Measurements from ENCODE around the gene TACC2.

Gene TACC2

DNA sequence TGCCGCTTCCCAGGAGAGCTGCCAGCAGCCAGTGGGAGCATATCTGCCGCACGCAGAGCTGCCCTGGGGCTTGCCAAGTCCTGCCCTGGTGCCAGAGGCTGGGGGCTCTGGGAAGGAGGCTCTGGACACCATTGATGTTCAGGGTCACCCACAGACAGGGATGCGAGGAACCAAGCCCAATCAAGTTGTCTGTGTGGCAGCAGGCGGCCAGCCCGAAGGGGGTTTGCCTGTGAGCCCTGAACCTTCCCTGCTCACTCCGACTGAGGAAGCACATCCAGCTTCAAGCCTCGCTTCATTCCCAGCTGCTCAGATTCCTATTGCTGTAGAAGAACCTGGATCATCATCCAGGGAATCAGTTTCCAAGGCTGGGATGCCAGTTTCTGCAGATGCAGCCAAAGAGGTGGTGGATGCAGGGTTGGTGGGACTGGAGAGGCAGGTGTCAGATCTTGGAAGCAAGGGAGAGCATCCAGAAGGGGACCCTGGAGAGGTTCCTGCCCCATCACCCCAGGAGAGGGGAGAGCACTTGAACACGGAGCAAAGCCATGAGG lies 94.6 kb downstream of the TACC2 start:
- TF ChIP-seq, protein P1, sequence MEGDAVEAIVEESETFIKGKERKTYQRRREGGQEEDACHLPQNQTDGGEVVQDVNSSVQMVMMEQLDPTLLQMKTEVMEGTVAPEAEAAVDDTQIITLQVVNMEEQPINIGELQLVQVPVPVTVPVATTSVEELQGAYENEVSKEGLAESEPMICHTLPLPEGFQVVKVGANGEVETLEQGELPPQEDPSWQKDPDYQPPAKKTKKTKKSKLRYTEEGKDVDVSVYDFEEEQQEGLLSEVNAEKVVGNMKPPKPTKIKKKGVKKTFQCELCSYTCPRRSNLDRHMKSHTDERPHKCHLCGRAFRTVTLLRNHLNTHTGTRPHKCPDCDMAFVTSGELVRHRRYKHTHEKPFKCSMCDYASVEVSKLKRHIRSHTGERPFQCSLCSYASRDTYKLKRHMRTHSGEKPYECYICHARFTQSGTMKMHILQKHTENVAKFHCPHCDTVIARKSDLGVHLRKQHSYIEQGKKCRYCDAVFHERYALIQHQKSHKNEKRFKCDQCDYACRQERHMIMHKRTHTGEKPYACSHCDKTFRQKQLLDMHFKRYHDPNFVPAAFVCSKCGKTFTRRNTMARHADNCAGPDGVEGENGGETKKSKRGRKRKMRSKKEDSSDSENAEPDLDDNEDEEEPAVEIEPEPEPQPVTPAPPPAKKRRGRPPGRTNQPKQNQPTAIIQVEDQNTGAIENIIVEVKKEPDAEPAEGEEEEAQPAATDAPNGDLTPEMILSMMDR (IDR thresholded peaks at IDR 0.05; ENCODE audit: low read depth, low read length, missing control alignments) = no peak
- H3K4me3 ChIP-seq (ENCODE audit: low read depth, low read length) = no peak overlapping the region
- DNase-seq (ENCODE audit: low read depth) = no peak

DNA sequence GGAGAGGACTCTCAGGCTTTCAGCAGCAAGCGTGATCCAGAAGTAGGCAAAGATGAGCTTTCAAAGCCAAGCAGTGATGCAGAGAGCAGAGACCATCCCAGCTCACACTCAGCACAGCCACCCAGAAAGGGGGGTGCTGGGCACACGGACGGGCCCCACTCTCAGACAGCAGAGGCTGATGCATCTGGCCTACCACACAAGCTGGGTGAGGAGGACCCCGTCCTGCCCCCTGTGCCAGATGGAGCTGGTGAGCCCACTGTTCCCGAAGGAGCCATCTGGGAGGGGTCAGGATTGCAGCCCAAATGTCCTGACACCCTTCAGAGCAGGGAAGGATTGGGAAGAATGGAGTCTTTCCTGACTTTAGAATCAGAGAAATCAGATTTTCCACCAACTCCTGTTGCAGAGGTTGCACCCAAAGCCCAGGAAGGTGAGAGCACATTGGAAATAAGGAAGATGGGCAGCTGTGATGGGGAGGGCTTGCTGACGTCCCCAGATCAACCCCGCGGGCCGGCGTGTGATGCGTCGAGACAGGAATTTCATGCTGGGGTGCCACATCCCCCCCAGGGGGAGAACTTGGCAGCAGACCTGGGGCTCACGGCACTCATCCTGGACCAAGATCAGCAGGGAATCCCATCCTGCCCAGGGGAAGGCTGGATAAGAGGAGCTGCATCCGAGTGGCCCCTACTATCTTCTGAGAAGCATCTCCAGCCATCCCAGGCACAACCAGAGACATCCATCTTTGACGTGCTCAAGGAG lies 95.5 kb downstream of the TACC2 start:
- no peak for DNase-seq (ENCODE audit: low read depth)
- H3K4me3 ChIP-seq (ENCODE audit: low read depth, low read length) = no peak overlapping the region
- TF ChIP-seq, protein P1 (IDR thresholded peaks at IDR 0.05; ENCODE audit: low read depth, low read length, missing control alignments) = no peak

DNA sequence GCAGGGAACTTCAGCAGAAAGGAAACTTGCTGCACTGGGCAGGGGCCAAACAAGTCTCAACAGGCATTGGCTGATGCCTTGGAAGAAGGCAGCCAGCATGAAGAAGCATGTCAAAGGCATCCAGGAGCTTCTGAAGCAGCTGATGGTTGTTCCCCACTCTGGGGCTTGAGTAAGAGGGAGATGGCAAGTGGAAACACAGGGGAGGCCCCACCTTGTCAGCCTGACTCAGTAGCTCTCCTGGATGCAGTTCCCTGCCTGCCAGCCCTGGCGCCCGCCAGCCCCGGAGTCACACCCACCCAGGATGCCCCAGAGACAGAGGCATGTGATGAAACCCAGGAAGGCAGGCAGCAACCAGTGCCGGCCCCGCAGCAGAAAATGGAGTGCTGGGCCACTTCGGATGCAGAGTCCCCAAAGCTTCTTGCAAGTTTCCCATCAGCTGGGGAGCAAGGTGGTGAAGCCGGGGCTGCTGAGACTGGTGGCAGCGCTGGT lies 96.5 kb downstream of the TACC2 start:
- DNase-seq (ENCODE audit: low read depth) = no peak
- H3K4me3 ChIP-seq (ENCODE audit: low read depth, low read length) = no peak overlapping the region
- TF ChIP-seq, protein P1 (IDR thresholded peaks at IDR 0.05; ENCODE audit: low read depth, low read length, missing control alignments) = no peak

DNA sequence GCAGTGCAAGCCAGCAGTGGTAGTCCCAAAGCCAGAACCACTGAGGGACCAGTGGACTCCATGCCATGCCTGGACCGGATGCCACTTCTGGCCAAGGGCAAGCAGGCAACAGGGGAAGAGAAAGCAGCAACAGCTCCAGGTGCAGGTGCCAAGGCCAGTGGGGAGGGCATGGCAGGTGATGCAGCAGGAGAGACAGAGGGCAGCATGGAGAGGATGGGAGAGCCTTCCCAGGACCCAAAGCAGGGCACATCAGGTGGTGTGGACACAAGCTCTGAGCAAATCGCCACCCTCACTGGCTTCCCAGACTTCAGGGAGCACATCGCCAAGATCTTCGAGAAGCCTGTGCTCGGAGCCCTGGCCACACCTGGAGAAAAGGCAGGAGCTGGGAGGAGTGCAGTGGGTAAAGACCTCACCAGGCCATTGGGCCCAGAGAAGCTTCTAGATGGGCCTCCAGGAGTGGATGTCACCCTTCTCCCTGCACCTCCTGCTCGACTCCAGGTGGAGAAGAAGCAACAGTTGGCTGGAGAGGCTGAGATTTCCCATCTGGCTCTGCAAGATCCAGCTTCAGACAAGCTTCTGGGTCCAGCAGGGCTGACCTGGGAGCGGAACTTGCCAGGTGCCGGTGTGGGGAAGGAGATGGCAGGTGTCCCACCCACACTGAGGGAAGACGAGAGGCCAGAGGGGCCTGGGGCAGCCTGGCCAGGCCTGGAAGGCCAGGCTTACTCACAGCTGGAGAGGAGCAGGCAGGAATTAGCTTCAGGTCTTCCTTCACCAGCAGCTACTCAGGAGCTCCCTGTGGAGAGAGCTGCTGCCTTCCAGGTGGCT lies 97.7 kb downstream of the TACC2 start:
- TF ChIP-seq, protein P1 (IDR thresholded peaks at IDR 0.05; ENCODE audit: low read depth, low read length, missing control alignments) = no peak
- no peak for DNase-seq (ENCODE audit: low read depth)
- no peak overlapping the region for H3K4me3 ChIP-seq (ENCODE audit: low read depth, low read length)

DNA sequence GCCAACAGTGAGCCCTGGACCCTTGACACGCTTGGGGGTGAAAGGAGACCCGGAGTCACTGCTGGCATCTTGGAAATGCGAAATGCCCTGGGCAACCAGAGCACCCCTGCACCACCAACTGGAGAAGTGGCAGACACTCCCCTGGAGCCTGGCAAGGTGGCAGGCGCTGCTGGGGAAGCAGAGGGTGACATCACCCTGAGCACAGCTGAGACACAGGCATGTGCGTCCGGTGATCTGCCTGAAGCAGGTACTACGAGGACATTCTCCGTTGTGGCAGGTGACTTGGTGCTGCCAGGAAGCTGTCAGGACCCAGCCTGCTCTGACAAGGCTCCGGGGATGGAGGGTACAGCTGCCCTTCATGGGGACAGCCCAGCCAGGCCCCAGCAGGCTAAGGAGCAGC lies 98.5 kb downstream of the TACC2 start:
- TF ChIP-seq, protein P1 (IDR thresholded peaks at IDR 0.05; ENCODE audit: low read depth, low read length, missing control alignments) = no peak
- H3K4me3 ChIP-seq (ENCODE audit: low read depth, low read length) = no peak overlapping the region
- no peak for DNase-seq (ENCODE audit: low read depth)

DNA sequence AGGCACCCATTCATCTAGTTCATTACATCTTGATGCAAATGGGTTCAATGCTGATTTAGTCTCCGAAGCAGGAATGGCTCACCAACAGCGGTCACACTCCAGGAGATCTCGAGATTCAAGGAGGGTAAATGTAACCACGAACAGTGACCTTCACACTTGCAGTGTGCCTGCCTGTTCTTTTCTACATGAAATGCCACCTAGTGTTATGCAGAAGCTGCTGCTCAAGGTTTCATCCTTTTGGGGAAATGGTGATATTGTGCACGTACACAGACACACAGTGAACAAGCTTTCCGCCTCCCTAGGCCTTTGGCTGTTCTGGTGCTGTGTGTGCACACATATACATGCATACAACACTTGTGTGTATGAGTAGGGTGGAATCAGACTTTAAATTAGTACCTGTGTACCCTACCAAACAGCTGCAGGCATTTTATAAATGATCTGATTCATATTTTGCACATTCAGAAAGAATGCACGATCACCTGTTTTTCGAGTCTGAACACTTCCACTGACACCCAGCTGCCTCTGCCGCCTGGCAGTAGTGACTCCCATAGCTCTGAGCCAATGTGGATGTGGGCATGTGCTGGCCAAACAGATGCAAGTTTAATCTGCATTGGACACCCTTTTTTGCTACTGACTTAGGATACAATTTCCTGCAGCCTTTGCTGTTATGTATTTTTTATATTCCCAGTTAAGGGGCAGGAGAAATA lies 100.5 kb downstream of the TACC2 start:
- no peak overlapping the region for H3K4me3 ChIP-seq (ENCODE audit: low read depth, low read length)
- DNase-seq (ENCODE audit: low read depth) = no peak
- TF ChIP-seq, protein P1 (IDR thresholded peaks at IDR 0.05; ENCODE audit: low read depth, low read length, missing control alignments) = no peak

Measured in GM12864 (cell line).